Right lobe of liver (tissue), 6 donors: Measurements from ENCODE around the gene C19orf81. TPM values are rescaled to one million over a fixed set of nuclear protein-coding genes. Genes with fewer than 3 reads are reported as not detected.

ENCODE experiments used
- ATAC-seq, 4 donors: fragments of 200-7000 bp; cut with Tn5 transposase; one replicate each; pipeline ENCODE4 v1.9.1; 2020; ENCODE audit warnings: mild to moderate bottlenecking in 4 of 4, moderate library complexity in 4 of 4
- DNase-seq, 3 donors: peaks; one replicate each; pipeline ENCODE4 v3.0.0-alpha.2; 2020
- H3K27ac ChIP-seq, 3 donors: fragments of 200-600 bp; one replicate each; pipeline ENCODE4 v1.8.0; 2022
- H3K27me3 ChIP-seq, 2 donors: fragments of 200-600 bp; one replicate each; pipeline ENCODE4 v1.8.0; 2022
- H3K36me3 ChIP-seq, 4 donors: fragments of 200-600 bp; sonication (generic) in 1 of 4; one replicate each; pipeline versions ENCODE4 v1.5.1 to v1.8.0; 2017 to 2022; ENCODE audit warnings: control low read depth in 1 of 4
- H3K4me1 ChIP-seq, 4 donors: fragments of 200-600 bp; sonication (generic) in 1 of 4; one replicate each; pipeline versions ENCODE4 v1.5.1 to v1.8.0; 2017 to 2022; ENCODE audit warnings: control low read depth in 1 of 4
- H3K4me3 ChIP-seq, 3 donors: fragments of 200-600 bp; one replicate each; pipeline ENCODE4 v1.8.0; 2022
- H3K9me3 ChIP-seq, 4 donors: fragments of 200-600 bp; sonication (generic) in 1 of 4; one replicate each; pipeline versions ENCODE4 v1.5.1 to v1.8.0; 2017 to 2022; ENCODE audit warnings: control low read depth in 1 of 4
- CTCF ChIP-seq, 4 donors: fragments of 200-600 bp in 3 of 4; fragments of 450-650 bp in 1 of 4; IDR thresholded peaks; one replicate each; pipeline versions ENCODE4 v1.5.1 to v1.8.0; 2016 to 2022; ENCODE audit warnings: antibody characterized with exemption in 4 of 4, mild to moderate bottlenecking in 2 of 4
- POLR2A ChIP-seq: fragments of 450-650 bp; IDR thresholded peaks from one replicate; pipeline ENCODE4 v1.6.1; 2017; ENCODE audit warnings: antibody characterized with exemption, mild to moderate bottlenecking
- WGBS: methylation state at CpG from one replicate; pipeline ENCODE4 v1.1.6; 2018; ENCODE audit warnings: low coverage, low lambda C conversion rate; ENCODE audit not compliant: insufficient coverage; ENCODE audit errors: missing lambda C conversion rate; 5-methylcytosine and 5-hydroxymethylcytosine counted together
- intact Hi-C, 2 donors: fragments of 100-400 bp; cut with DNase I; formaldehyde crosslinking; loops; one replicate each; pipeline versions ENCODE4 v1.11.2 to v1.14.1; 2022
- total RNA-seq, 6 experiments: library from RNA; depleted of rRNA in 2 of 6; stranded (reverse); fragments of >200 nt in 2 of 6; fragmentation: NEBNext Ultra II Directional in 3 of 6; extraction: Animal tissue kit (Norgen Biotek cat#: 25700) in 3 of 6; gene quantifications; one replicate each; pipeline versions ENCODE4 v1.1.0 to v1.2.4, GENCODE V29; 2016 to 2023
- donor health status: DM: no; HTN: yes; CAD: no.
- donor health status: DM: no; HTN: no; CAD: no.
- donor health status: DM: no; HTN: no; CAD: no.
- donor health status: DM: no; HTN: yes; CAD: no.
- donor health status: DM: no; HTN: yes; CAD: no.

C19orf81 gene
- total RNA-seq, 6 experiments from 2014 or later, result not detected

- 59% methylated on average over 23 of the region's 47 CpGs for WGBS
- Histone ChIP-seq H3K27ac (no peak overlapping the region), H3K4me3 (no peak overlapping the region), H3K9me3 (no peaks in the 10 kb centered on the region), H3K4me1 (no peaks in the 10 kb centered on the region), H3K27me3 (no peaks in the 10 kb centered on the region), H3K36me3 (no peaks in the 10 kb centered on the region)
- TF ChIP-seq POLR2A, result no peak
- TF ChIP-seq CTCF (IDR thresholded peaks at IDR 0.05), result no peak
- DNase-seq, result no peak
- ATAC-seq, result peak in 3 of 4 donors; percentile 30 to 64 (median 48)
- intact Hi-C loops, result no loop called here
These were observed 53.9 kb downstream of the C19orf81 start for GRCh38 chr19:50702871-50703829.

- DNase-seq, result no peak
- intact Hi-C loops, result no loop called here
- TF ChIP-seq CTCF (IDR thresholded peaks at IDR 0.05), result no peak
- TF ChIP-seq POLR2A, result no peak
These were observed 54.9 kb downstream of the C19orf81 start for GRCh38 chr19:50703915-50704796.

GRCh38 chr19:50705422-50706019 is 56.3 kb downstream of the C19orf81 start:
- 18% methylated on average over 6 of the region's 9 CpGs for WGBS
- peak; percentile 42 to 57 (median 53) for TF ChIP-seq CTCF (IDR thresholded peaks at IDR 0.05)
- TF ChIP-seq POLR2A, result no peak
- Histone ChIP-seq H3K9me3 (no peaks in the 10 kb centered on the region), H3K27me3 (no peaks in the 10 kb centered on the region), H3K36me3 (no peaks in the 10 kb centered on the region), H3K4me1 (no peaks in the 10 kb centered on the region), H3K4me3 (no peak overlapping the region), H3K27ac (no peak overlapping the region)
- DNase-seq, result no peak
- intact Hi-C loops, result no loop called here
- peak; percentile 60 to 81 (median 64) for ATAC-seq

More at GRCh38 chr19:50703915-50704796, 54.9 kb downstream of the C19orf81 start:
- H3K36me3 ChIP-seq, result no peaks in the 10 kb centered on the region
- no peaks in the 10 kb centered on the region for H3K4me1 ChIP-seq
- H3K9me3 ChIP-seq, result no peaks in the 10 kb centered on the region
- no peak overlapping the region for H3K4me3 ChIP-seq
- no peak overlapping the region for H3K27ac ChIP-seq
- 33% methylated on average over 16 of the region's 22 CpGs for WGBS
- ATAC-seq, result peak in 1 of 4 donors; percentile 35
- H3K27me3 ChIP-seq, result no peaks in the 10 kb centered on the region

GRCh38 chr19:50706387-50706786 is 57.1 kb downstream of the C19orf81 start:
- Histone ChIP-seq H3K4me3 (no peak overlapping the region), H3K36me3 (no peaks in the 10 kb centered on the region), H3K27ac (no peak overlapping the region), H3K9me3 (no peaks in the 10 kb centered on the region), H3K27me3 (no peaks in the 10 kb centered on the region), H3K4me1 (no peaks in the 10 kb centered on the region)
- TF ChIP-seq CTCF (IDR thresholded peaks at IDR 0.05) (no peak), POLR2A (no peak)
- 44% methylated on average over 4 of the region's 5 CpGs for WGBS
- DNase-seq (no peak), ATAC-seq (no peak)
- intact Hi-C loops, result no loop called here
